ENCODE results near the gene SESN2. TPM values are rescaled to one million over a fixed set of nuclear protein-coding genes. Genes with fewer than 3 reads are reported as not detected.
A peak's percentile ranks its signal among the peaks of the same experiment; 100 is the strongest.

Gene SESN2
- total and polyA plus RNA-seq, 2 experiments from 2014 or later: 34.3 to 57.8 TPM

DNA sequence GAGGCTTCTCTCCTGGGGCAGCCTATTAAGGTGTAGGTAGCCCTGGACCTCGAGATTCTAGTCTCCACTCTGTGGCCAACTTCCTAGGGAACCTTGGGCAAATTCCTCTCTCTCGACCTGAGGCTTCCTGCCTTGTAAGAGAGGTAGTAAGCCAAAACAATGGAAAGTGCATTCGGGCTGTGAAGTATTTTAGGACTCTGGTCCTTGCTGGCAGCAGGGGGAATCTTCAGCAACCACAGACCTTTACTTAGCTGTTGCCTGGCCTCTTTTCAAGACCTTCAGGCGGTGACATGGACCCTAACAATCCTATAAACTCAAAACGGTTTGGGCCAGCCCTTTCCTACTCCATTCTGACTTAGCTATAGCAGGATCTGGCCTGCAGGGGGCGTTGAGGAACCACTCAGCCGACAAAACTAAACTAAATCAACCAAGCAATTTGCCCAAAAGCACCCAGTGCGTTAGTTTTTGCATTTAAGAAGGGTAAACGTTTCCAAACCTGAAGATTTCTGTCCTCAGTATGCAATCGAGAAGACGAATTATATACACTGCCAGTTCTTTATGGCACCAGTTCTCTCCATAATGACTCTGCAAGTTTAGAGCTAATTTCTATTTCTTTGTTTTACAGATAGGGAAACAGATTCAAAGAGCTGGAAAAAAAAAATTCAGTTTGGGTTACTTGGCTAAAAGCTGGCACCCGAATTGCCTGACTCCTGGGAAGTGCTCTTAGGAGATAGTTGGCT lies 10.9 kb upstream of the SESN2 start:
- Histone ChIP-seq H3K4me3 (peak overlapping the region; percentile 61), H3K4me2 (ENCODE audit: unreplicated experiment) (peak overlapping the region; percentile 91), H3K9ac (peak overlapping the region; percentile 61), H3K4me1 (ENCODE audit: insufficient read depth) (peaks cover 37% of the 10 kb centered on the region), H3K27me3 (replicated peaks; ENCODE audit: insufficient read depth) (no peaks in the 10 kb centered on the region), H3K36me3 (ENCODE audit: low read depth) (no peaks in the 10 kb centered on the region), H3K79me2 (ENCODE audit: insufficient read depth) (no peaks in the 10 kb centered on the region), H3K9me2 (ENCODE audit: insufficient read depth) (no peaks in the 10 kb centered on the region), H3K27ac (peak overlapping the region; percentile 80), H4K20me1 (ENCODE audit: insufficient read depth) (no peaks in the 10 kb centered on the region), H3K9me3 (ENCODE audit: low read depth) (no peaks in the 10 kb centered on the region), H3F3A (ENCODE audit: insufficient read depth) (peaks cover 39% of the 10 kb centered on the region), H2AFZ (peak overlapping the region; percentile 91)
- 0 to 1% methylated on average over 12 of the region's 12 CpGs for WGBS, 2 experiments (ENCODE audit: low coverage in 1 of 2, low lambda C conversion rate in 2 of 2, missing lambda C conversion rate in 2 of 2)
- in situ Hi-C loops (cut with MboI): no loop called here
- no peak for TF ChIP-seq EZH2phosphoT487 (IDR thresholded peaks at IDR 0.05; ENCODE audit: insufficient read depth, low read depth)
- no peak for TF ChIP-seq EZH2 (IDR thresholded peaks at IDR 0.05; ENCODE audit: insufficient read depth, poor library complexity, severe bottlenecking)
- DNase-seq: peak; percentile 86

DNA sequence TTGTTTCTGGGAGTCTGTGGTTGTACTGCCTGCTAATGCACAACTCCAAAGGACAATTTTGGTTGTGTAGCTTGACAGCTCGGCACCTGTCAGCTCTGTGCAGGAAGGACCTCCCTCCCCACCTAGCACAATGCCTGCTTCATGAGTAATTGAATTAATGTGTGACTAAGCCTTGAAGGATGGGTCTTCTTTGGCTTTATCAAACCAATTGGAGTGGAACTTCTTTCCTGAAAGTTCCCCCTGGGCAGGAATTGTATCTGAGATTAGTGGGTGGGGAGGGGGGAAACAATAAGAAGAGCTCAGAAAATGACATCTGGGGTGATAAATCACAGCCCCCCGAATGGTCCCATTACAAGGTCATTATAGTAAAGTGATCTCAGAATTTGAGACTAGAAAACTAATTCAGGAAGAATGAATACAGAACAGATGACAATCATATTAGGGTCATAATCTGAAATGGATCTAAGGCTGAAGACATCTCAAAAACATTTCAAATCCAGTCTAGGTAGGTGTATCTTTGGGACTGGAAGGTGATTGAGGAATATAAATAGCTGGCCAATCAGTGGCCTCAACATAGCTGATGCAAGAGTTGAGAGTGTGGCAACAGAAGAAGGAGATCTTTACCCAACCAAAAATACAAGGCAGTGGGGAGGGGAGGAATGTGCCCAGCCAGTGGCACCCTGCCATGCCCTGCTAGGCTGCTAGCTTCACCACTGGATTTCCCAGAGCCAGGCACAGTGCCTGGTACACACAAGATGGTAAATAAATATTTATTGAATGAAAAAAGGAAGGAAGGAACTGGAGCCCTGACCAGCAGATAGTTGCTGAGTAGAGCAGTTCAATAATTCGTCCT lies 10.1 kb upstream of the SESN2 start:
- H3K4me1 ChIP-seq (ENCODE audit: insufficient read depth): peaks cover 37% of the 10 kb centered on the region
- H3K9me3 ChIP-seq (ENCODE audit: low read depth): no peaks in the 10 kb centered on the region
- H3K27ac ChIP-seq: peak overlapping the region; percentile 80
- TF ChIP-seq EZH2 (IDR thresholded peaks at IDR 0.05; ENCODE audit: insufficient read depth, poor library complexity, severe bottlenecking) (no peak), EZH2phosphoT487 (IDR thresholded peaks at IDR 0.05; ENCODE audit: insufficient read depth, low read depth) (no peak)
- H3K9ac ChIP-seq: peak overlapping the region; percentile 61
- H3K27me3 ChIP-seq (replicated peaks; ENCODE audit: insufficient read depth): no peaks in the 10 kb centered on the region
- H3K4me3 ChIP-seq: peak overlapping the region; percentile 61
- H4K20me1 ChIP-seq (ENCODE audit: insufficient read depth): no peaks in the 10 kb centered on the region
- H3K36me3 ChIP-seq (ENCODE audit: low read depth): no peaks in the 10 kb centered on the region
- H3F3A ChIP-seq (ENCODE audit: insufficient read depth): peaks cover 35% of the 10 kb centered on the region
- in situ Hi-C loops (cut with MboI): no loop called here
- no peaks in the 10 kb centered on the region for H3K9me2 ChIP-seq (ENCODE audit: insufficient read depth)
- H3K79me2 ChIP-seq (ENCODE audit: insufficient read depth): no peaks in the 10 kb centered on the region
- 37 to 39% methylated on average over 3 of the region's 3 CpGs for WGBS, 2 experiments (ENCODE audit: low coverage in 1 of 2, low lambda C conversion rate in 2 of 2, missing lambda C conversion rate in 2 of 2)
- peak overlapping the region; percentile 91 for H3K4me2 ChIP-seq (ENCODE audit: unreplicated experiment)
- DNase-seq: peak; percentile 75
- peak overlapping the region; percentile 91 for H2AFZ ChIP-seq

DNA sequence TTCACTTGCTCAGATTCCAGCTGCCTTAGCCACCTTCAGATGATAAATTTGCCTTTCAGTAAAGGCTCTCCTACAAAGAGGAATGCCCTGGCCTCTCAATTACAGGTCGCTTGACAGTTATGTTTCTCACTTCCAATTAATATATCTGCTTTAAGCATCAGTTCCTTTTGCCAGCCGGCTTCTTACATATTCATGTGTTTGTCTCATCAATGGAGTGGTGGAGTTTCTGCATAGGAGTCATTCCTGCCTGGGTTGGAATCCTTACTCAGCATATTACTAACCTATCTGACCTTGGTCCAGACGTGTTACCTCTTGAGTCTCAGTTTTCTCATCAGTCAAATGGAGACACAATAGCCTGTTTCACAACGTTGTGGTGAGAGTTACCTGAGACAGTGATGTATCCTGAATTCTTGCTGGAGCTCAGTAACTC lies 9.4 kb upstream of the SESN2 start:
- TF ChIP-seq EZH2phosphoT487 (IDR thresholded peaks at IDR 0.05; ENCODE audit: insufficient read depth, low read depth): no peak
- TF ChIP-seq EZH2 (IDR thresholded peaks at IDR 0.05; ENCODE audit: insufficient read depth, poor library complexity, severe bottlenecking): no peak
- H3K27ac ChIP-seq: peak overlapping the region; percentile 80
- WGBS, 2 experiments (ENCODE audit: low coverage in 1 of 2, low lambda C conversion rate in 2 of 2, missing lambda C conversion rate in 2 of 2): 49% methylated on average over 4 of the region's 4 CpGs
- DNase-seq: peak; percentile 51
- H3K4me1 ChIP-seq (ENCODE audit: insufficient read depth): peaks cover 37% of the 10 kb centered on the region
- H3K79me2 ChIP-seq (ENCODE audit: insufficient read depth): no peaks in the 10 kb centered on the region
- H3K36me3 ChIP-seq (ENCODE audit: low read depth): no peaks in the 10 kb centered on the region
- H4K20me1 ChIP-seq (ENCODE audit: insufficient read depth): no peaks in the 10 kb centered on the region
- peak overlapping the region; percentile 91 for H2AFZ ChIP-seq
- in situ Hi-C loops (cut with MboI): no loop called here
- peak overlapping the region; percentile 61 for H3K9ac ChIP-seq
- H3K9me2 ChIP-seq (ENCODE audit: insufficient read depth): no peaks in the 10 kb centered on the region
- no peaks in the 10 kb centered on the region for H3K27me3 ChIP-seq (replicated peaks; ENCODE audit: insufficient read depth)
- peak overlapping the region; percentile 91 for H3K4me2 ChIP-seq (ENCODE audit: unreplicated experiment)
- H3K4me3 ChIP-seq: peak overlapping the region; percentile 61; the same call in 1 of the 2 replicates
- H3K9me3 ChIP-seq (ENCODE audit: low read depth): no peaks in the 10 kb centered on the region
- peaks cover 35% of the 10 kb centered on the region for H3F3A ChIP-seq (ENCODE audit: insufficient read depth)

DNA sequence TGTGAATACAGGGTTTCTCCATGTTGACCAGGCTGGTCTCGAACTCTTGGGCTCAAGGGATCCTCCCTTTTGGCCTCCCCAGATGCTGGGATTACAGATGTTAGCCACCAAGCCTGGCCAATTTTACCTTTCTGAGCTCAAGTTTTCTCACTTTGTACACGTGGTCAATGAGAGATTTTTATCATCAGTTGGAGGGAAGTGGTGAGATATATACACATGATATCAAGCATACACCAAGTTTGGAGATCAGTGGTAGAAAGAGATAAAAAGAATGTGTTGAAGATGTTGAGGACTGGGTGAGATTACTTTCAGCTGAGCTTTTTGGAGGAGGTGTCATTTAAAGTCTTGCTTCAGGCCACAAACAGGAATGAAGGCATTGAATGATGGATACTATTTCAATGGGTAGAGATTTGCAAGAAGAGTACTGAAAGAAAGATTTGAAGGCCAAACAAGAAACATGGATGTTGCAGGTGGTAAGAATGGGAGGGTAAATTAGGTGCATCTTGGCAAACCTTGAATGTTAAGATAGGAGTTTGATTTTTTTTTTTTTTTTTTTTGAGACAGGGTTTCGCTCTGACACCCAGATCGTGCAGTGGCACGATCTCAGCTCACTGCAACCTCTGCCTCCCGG lies 3.0 kb upstream of the SESN2 start:
- Histone ChIP-seq H4K20me1 (ENCODE audit: insufficient read depth) (peaks cover 8% of the 10 kb centered on the region), H2AFZ (no peak overlapping the region), H3K9me3 (ENCODE audit: low read depth) (no peaks in the 10 kb centered on the region), H3K4me2 (ENCODE audit: unreplicated experiment) (no peak overlapping the region), H3K9me2 (ENCODE audit: insufficient read depth) (no peaks in the 10 kb centered on the region), H3K4me3 (no peak overlapping the region), H3K36me3 (ENCODE audit: low read depth) (no peaks in the 10 kb centered on the region), H3K79me2 (ENCODE audit: insufficient read depth) (peaks cover 19% of the 10 kb centered on the region), H3K27me3 (replicated peaks; ENCODE audit: insufficient read depth) (no peaks in the 10 kb centered on the region), H3K4me1 (ENCODE audit: insufficient read depth) (peaks cover 18% of the 10 kb centered on the region), H3F3A (ENCODE audit: insufficient read depth) (peaks cover 20% of the 10 kb centered on the region), H3K9ac (no peak overlapping the region), H3K27ac (no peak overlapping the region)
- 77 to 86% methylated on average over 6 of the region's 6 CpGs for WGBS, 2 experiments (ENCODE audit: low coverage in 1 of 2, low lambda C conversion rate in 2 of 2, missing lambda C conversion rate in 2 of 2)
- no peak for TF ChIP-seq EZH2phosphoT487 (IDR thresholded peaks at IDR 0.05; ENCODE audit: insufficient read depth, low read depth)
- TF ChIP-seq EZH2 (IDR thresholded peaks at IDR 0.05; ENCODE audit: insufficient read depth, poor library complexity, severe bottlenecking): no peak
- DNase-seq: no peak
- in situ Hi-C loops (cut with MboI): no loop called here
